ENCODE measurements around the gene HEMGN. TPM values are rescaled to one million over a fixed set of nuclear protein-coding genes. Genes with fewer than 3 reads are reported as not detected.

The HEMGN gene
- total and polyA plus RNA-seq, 12 donors: 0.11 to 1.1 (median 0.19) TPM; not detected in 8

DNA sequence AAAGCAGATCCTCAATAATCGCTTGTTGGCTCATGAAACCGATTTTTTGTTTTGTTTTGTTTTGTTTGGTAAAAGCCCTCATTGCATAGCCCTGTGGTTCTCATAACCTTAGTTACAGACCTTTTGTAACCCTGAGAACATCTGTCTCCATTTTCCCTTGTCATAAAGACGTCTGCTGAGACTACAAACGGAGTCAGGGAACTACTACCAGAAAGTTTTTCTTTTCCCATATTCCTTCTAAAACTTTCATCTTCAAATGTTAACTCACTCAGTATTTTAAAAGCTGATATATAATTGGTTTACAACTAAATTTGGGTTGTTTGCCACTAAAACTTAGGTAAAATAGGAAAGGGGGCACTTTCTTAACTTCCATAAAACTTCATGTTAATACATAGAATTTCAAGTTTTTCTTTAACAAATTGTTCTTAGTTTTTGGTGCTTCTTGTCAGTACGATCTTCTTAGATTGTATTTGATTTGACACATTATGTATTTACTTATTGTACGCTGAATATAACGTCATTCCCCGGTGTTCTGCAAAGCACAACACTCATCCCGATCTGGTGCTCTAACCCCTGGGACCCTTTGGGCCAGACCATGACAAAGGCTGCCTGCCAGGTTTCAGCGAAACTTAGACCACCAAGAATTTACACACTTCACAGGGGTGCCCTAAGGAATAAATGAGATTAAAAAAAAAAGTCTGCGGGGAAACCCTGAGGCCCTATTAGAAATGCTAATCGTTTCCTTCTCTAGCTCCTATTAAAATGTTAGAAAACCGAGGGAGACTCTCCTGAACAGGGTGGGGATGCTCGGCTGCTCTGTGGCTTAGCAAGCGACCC is 44.1 kb upstream of the HEMGN start:
- DNase-seq (no peak), ATAC-seq (no peak)
- 55 to 67% methylated on average over 15 of the region's 15 CpGs for WGBS, 2 donors
- intact Hi-C loops (cut with DNase I): loop anchor here in 7 of 10 donors (2.0 to 10.0 kb wide), 9 partner anchors 35 to 275 kb away; partner anchors contain the start of genes TRMO (in 3 of the 7), NANS (in 2 of the 7) and TBC1D2 (in 1 of the 7)
- H3K4me3 ChIP-seq: peak overlapping the region in 9 of 10 donors; percentile 75 to 100 (median 97)
- no peaks in the 10 kb centered on the region for H3K36me3 ChIP-seq
- no peaks in the 10 kb centered on the region for H3K27me3 ChIP-seq
- H3K4me1 ChIP-seq: peaks cover 0 to 53% (median 38%) of the 10 kb centered on the region in 9 donors
- peak overlapping the region in 9 of 10 donors; percentile 66 to 100 (median 99) for H3K27ac ChIP-seq
- H3K9me3 ChIP-seq: no peaks in the 10 kb centered on the region
- TF ChIP-seq, protein P1, sequence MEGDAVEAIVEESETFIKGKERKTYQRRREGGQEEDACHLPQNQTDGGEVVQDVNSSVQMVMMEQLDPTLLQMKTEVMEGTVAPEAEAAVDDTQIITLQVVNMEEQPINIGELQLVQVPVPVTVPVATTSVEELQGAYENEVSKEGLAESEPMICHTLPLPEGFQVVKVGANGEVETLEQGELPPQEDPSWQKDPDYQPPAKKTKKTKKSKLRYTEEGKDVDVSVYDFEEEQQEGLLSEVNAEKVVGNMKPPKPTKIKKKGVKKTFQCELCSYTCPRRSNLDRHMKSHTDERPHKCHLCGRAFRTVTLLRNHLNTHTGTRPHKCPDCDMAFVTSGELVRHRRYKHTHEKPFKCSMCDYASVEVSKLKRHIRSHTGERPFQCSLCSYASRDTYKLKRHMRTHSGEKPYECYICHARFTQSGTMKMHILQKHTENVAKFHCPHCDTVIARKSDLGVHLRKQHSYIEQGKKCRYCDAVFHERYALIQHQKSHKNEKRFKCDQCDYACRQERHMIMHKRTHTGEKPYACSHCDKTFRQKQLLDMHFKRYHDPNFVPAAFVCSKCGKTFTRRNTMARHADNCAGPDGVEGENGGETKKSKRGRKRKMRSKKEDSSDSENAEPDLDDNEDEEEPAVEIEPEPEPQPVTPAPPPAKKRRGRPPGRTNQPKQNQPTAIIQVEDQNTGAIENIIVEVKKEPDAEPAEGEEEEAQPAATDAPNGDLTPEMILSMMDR (IDR thresholded peaks at IDR 0.05): no peak

DNA sequence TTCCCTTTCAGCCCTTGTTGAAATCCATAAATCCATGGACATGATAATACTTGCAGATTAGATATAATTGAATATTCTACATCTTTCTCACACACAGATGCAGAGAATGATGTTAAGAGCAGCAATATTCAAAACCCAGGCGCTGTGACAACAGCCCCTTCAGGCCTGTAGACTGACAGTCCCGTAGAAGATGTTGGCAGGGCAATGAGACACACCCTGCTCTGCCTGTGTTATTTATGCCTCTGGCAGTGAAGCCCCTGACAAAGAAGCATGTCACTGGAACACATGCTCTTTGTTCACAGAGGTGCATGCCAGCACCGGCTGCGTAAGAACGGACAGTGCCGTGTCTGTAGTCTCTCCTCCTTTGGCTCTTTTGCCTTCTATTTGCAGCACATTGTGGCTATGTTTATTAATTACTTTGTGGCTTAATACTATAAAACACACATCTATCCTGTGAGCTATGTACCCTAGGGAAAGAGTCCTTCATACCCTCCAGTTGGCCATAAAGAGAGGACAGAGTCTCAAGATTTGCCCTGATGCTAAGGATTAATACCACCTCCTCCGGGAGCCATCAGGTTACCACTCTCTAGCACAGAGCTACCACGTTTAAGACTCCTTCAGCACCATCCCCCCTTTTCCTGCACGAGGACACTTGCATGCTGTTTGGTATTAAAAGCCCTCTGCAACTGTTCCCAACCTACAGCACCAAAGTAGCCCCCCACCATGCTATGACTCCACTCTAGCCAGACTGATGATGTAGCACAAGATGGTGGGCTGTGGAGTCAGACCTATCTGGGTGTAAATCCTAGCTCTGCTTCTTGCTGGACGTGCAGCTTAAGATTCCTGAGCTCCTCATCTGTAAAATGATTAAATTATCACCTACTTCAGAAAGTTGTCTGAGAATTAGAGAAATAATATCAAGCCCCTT is 43.2 kb upstream of the HEMGN start:
- Histone ChIP-seq H3K27me3 (no peaks in the 10 kb centered on the region), H3K36me3 (no peaks in the 10 kb centered on the region), H3K4me3 (no peak overlapping the region), H3K27ac (peak overlapping the region; percentile 1 to 99 (median 38)), H3K4me1 (peaks cover 0 to 45% (median 29%) of the 10 kb centered on the region in 9 donors), H3K9me3 (no peaks in the 10 kb centered on the region)
- ATAC-seq: peak in 6 of 8 donors; percentile 4 to 76 (median 32)
- intact Hi-C loops (cut with DNase I): loop anchor here in 6 of 10 donors (2.0 to 10.0 kb wide), 6 partner anchors 36 to 276 kb away; partner anchors contain the start of gene TBC1D2 (in 1 of the 6)
- TF ChIP-seq, protein P1 (IDR thresholded peaks at IDR 0.05): no peak
- 43 to 52% methylated on average over 10 of the region's 10 CpGs for WGBS, 2 donors
- DNase-seq: peak; percentile 41 to 45

DNA sequence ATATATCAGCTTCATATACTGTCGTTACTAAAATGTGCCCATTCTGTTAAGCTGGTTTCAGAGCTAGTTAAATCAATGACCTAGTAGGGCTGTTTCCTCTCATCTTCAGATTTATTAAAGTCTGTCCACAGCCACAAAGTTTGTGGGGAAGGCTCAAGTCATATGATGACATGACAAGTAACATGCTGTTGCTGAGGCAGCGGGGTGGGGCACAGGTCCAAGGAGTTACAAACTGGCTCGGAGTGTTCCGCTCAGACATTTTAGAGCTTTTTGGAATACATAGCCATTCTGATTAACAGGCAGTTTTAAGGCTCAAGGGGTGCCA is 42.5 kb upstream of the HEMGN start:
- no peaks in the 10 kb centered on the region for H3K36me3 ChIP-seq
- peaks cover 0 to 37% (median 23%) of the 10 kb centered on the region in 9 donors for H3K4me1 ChIP-seq
- TF ChIP-seq, protein P1 (IDR thresholded peaks at IDR 0.05): no peak
- no peak for ATAC-seq
- peak; percentile 48 to 51 for DNase-seq
- no peak overlapping the region for H3K4me3 ChIP-seq
- intact Hi-C loops (cut with DNase I): loop anchor here in 6 of 10 donors (2.0 to 10.0 kb wide), 6 partner anchors 37 to 277 kb away; partner anchors contain the start of gene TBC1D2 (in 1 of the 6)
- 55 to 66% methylated on average over 4 of the region's 4 CpGs for WGBS, 2 donors
- H3K27ac ChIP-seq: peak overlapping the region; percentile 1 to 99 (median 38)
- no peaks in the 10 kb centered on the region for H3K9me3 ChIP-seq
- no peaks in the 10 kb centered on the region for H3K27me3 ChIP-seq

Data from heart right ventricle (tissue), 16 donors.